HG02970 (cell line): ENCODE results near the gene CYSTM1.

Experiments used
- ATAC-seq: cut with Tn5 transposase; IDR thresholded peaks from one replicate; pipeline ENCODE4 v1.9.1; 2021; ENCODE audit warnings: mild to moderate bottlenecking, moderate library complexity, moderate number of reproducible peaks; ENCODE audit not compliant: unreplicated experiment, low FRiP score

Gene CYSTM1

GRCh38 chr5:140202610-140203009 lies 27.6 kb downstream of the CYSTM1 start:
- ATAC-seq, result no peak

GRCh38 chr5:140205216-140205615 lies 30.2 kb downstream of the CYSTM1 start:
- ATAC-seq, result no peak

DNA sequence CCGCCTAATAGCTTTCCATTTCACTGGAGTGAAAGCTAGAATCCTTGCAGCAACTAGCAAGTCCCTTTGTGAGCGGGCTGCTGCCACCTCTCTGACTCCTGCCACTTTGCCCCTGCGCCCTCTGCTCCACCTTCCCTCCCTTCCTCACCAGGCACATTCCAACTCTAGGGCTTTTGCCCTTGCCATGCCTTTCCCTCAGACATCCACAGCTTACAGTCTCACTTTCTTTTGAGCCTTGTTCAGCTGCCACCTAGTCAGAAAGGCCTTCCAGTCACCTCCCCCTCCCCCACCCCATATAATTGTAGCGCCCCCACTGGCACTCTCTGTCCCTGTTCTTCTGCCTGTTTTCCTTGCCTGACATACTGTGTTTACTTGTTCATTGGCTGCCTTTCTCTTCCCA lies 31.0 kb downstream of the CYSTM1 start:
- ATAC-seq, result no peak

GRCh38 chr5:140207250-140207964 lies 32.4 kb downstream of the CYSTM1 start:
- no peak for ATAC-seq

- no peak for ATAC-seq
Measured at GRCh38 chr5:140208065-140208464, 33.1 kb downstream of the CYSTM1 start.

- ATAC-seq, result no peak
Measured at GRCh38 chr5:140213370-140213983, 38.5 kb downstream of the CYSTM1 start.

GRCh38 chr5:140214831-140215230 lies 39.8 kb downstream of the CYSTM1 start:
- no peak for ATAC-seq

DNA sequence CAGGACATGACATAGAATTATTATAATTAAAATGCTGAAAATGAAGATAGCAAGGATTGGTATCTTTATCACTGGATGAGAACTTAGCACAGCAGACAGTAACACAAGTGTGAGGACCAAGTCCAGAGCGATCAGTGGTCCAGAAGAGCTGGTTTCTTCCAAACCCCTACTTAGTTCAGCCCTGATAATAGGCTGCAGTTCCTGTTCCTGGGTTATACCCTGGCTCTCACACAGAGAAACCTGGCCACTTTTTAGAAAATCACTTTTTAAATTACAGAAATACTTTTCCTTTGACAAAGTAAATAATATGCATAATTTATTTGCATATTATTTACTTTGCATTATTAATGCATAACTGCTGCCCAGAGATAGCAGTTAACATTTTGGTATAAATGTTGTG lies 40.3 kb downstream of the CYSTM1 start:
- no peak for ATAC-seq

DNA sequence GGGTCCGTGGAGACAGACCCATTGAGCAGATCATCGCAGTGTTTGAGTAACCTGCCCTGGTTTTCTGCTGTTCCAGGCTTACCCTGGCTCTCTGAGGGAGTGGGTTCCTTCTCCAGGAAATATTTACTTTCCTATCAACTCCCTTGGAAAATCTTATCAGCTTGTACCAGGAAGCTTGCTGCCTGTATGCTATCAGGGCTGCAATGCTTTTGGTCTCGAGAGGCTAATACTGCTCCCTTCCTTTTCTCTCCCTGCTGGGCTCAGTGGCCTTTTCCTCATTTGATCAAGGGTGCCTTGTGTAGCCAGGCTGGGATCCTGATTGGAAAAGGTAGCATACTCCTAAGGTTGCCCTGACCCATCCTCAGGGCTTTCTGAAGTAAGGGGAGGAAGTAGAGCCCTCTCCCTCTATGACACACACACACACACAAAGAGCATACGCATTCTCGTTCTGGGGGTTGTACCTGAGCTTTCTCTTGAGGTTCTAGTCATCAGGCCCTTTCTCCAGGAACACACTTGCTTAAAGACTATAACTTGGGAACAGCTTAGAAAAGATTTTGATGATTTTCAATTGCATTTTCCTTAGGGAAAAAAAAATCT lies 41.6 kb downstream of the CYSTM1 start:
- ATAC-seq, result no peak

DNA sequence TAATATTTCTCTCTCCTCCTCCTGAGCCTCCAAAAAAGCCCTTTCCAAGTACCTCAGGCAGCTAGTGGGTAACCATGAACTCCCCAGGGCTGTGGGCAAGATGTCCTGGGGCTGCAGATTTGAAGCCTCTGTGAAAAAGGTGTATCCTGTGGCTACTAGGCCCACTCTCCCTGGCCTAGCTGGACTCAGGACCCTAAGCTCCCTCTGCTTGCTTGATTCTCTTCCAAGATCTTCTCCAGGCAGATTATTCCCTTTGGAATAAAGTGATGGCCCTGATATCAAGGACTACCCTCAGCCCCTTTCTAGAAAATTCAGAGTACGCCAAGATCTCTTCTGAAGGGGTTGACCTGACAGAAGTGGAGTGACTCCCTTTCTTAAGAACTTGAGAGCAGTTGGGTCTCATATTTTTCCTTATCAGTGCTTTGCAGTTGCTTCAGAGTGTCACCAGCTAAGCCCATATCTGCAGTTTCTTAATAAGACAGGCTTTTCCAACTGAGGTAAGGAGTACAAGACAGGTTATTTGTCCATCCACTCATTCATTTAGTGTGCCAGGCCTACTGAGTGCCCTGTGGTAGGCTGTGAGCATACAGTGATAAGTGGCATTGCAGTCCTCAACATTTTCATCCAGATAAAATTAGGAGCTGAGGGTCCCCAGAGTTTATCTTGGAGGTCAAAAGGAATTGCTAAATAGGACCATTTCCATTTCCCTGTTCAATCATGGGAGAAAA lies 42.5 kb downstream of the CYSTM1 start:
- no peak for ATAC-seq

DNA sequence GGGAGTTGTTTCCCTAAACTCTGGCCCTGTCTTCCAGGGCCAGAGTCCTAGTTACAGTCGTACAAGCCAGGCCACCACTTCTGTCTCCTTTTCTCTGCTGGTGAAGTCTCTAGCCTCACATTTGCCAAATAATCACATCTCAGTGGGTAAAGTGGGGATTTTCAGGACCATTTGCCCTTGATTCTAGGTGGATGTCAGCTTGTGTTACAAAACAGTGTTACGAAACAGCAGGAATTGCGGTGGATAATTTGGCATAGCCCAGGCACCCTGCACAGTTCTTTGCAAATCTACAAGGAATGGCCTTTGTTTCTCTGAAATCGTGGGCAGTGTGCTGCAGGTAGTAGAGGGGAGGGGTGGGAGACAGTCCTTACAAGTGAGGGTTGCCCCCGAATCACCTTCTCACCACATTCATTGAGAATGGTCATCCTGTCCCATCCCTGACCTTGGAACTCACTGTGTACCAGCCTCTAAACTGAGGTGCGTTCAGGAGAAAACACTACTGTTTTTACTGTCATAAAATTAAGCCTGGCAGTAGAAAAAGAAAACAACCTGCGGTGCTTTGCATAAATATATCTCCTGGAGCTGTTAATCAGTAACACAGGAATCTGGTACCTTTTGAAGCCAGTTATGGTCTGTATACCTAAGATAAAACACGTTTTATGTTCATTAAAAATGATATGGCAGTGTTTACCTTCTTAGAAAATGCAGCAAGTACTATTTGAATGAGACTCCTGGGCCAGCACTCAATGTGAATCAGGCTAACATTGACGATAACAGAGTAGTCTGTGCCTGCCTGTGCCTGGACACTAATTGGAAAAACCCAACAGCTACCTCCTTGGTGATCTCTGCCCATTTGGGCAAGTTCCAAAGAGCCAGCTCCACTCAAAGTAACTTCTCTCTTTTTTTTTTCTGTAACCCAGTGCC lies 44.3 kb downstream of the CYSTM1 start:
- ATAC-seq, result no peak

GRCh38 chr5:140220032-140220697 lies 45.2 kb downstream of the CYSTM1 start:
- ATAC-seq, result no peak

- no peak for ATAC-seq
Measured at GRCh38 chr5:140220698-140221064, 45.7 kb downstream of the CYSTM1 start.

- no peak for ATAC-seq
Measured at GRCh38 chr5:140221697-140222223, 46.8 kb downstream of the CYSTM1 start.

- no peak for ATAC-seq
Measured at GRCh38 chr5:140222416-140222815, 47.4 kb downstream of the CYSTM1 start.

- ATAC-seq, result no peak
Measured at GRCh38 chr5:140223567-140223966, 48.6 kb downstream of the CYSTM1 start.

DNA sequence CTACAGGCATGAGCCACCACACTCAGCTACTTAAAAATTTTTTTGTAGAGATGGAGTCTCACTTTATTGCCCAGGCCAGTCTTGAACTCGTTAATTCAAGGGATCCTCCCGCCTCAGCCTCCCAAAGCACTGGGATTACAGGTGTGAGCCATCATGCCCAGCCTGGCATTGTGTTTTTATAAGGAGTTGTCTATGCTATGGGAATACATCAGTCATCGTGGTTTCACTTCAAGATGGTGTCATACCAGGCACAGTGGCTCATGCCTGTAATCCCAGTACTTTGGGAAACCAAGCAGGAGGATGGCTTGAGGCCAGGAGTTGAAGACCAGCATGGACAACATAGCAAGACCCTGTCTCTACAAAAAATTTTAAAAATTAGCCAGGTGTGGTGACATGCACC lies 49.7 kb downstream of the CYSTM1 start:
- no peak for ATAC-seq

- ATAC-seq, result no peak
Measured at GRCh38 chr5:140225396-140225795, 50.4 kb downstream of the CYSTM1 start.

- no peak for ATAC-seq
Measured at GRCh38 chr5:140227046-140227445, 52.1 kb downstream of the CYSTM1 start.
